HepG2 (cell line): Measurements from ENCODE around the gene INSR. TPM values are rescaled to one million over a fixed set of nuclear protein-coding genes. Genes with fewer than 3 reads are reported as not detected.
A peak's percentile ranks its signal among the peaks of the same experiment; 100 is the strongest.

ENCODE experiments used
- ATAC-seq: fragments of 200-7000 bp; cut with Tn5 transposase; 3 replicates; pipeline ENCODE4 v1.9.1; 2020; ENCODE audit warnings: mild to moderate bottlenecking, moderate library complexity
- BruUV-seq: library from RNA; stranded (reverse); fragments of 400-500 nt; replicated peaks from 2 replicates; lab custom pipeline; 2021; lab: Mats Ljungman, UMichigan
- CTCF ChIA-PET: fragments of 300-600 bp; formaldehyde crosslinking; extraction: SDS; loops from one replicate; lab custom pipeline; 2021; ENCODE audit warnings: low total read pairs, inconsistent platforms, low intra/inter-chr PET ratio; lab: Yijun Ruan, JAX
- POLR2A ChIA-PET: fragments of 350-600 bp; sonication (Branson Sonifier 250); formaldehyde crosslinking; loops from one replicate; lab custom pipeline; 2020; ENCODE audit warnings: antibody characterized with exemption, inconsistent platforms; lab: Yijun Ruan, JAX
- DNase-seq: peaks from one replicate; pipeline ENCODE4 v3.0.0-alpha.2; 2015; ENCODE audit warnings: low spot score
- FAIRE-seq: peaks from 3 replicates; lab custom pipeline; 2011; peaks lifted over from hg19 to GRCh38; lab: Jason Lieb, UNC
- H2AFZ ChIP-seq: one replicate; pipeline ENCODE4 v1.6.1; 2011; ENCODE audit warnings: low read length, inconsistent platforms
- H3K27ac ChIP-seq: fragments of 300-600 bp; 3 replicates; pipeline ENCODE4 v1.8.0; 2011; ENCODE audit warnings: mixed run types, mild to moderate bottlenecking, mixed read lengths, low read length, inconsistent platforms; ENCODE audit not compliant: insufficient read depth; ENCODE audit errors: extremely low read length
- H3K27me3 ChIP-seq, 2 experiments: fragments of 200-600 bp in 1 of 2; 2 replicates in 1 of 2; 3 replicates in 1 of 2; pipeline versions ENCODE4 v1.6.0 to v1.8.0; 2011; ENCODE audit warnings: low read length in 2 of 2, mild to moderate bottlenecking in 2 of 2, moderate library complexity in 2 of 2, inconsistent platforms in 1 of 2; ENCODE audit not compliant: insufficient read depth in 2 of 2, control insufficient read depth in 1 of 2
- H3K36me3 ChIP-seq, 2 experiments: fragments of 200-600 bp in 1 of 2; replicated peaks in 1 of 2; 2 replicates in 1 of 2; 3 replicates in 1 of 2; pipeline versions ENCODE4 v1.5.1 to v1.8.0; 2011; ENCODE audit warnings: low read length in 2 of 2, inconsistent platforms in 1 of 2; ENCODE audit not compliant: insufficient read depth in 2 of 2, control insufficient read depth in 1 of 2
- H3K4me1 ChIP-seq: 2 replicates; pipeline ENCODE4 v1.5.1; 2012; ENCODE audit warnings: low read length, inconsistent platforms; ENCODE audit not compliant: insufficient read depth
- H3K4me2 ChIP-seq: 2 replicates; pipeline ENCODE4 v1.6.0; 2011; ENCODE audit warnings: low read depth, low read length, inconsistent platforms
- H3K4me3 ChIP-seq, 3 experiments: fragments of 200-600 bp in 1 of 3; sonication (generic), shearing (Covaris generic) in 1 of 3; replicated peaks in 1 of 3; 2 replicates each; pipeline ENCODE4 v1.5.1; 2011 to 2016; ENCODE audit warnings: low read length in 3 of 3, inconsistent platforms in 2 of 3, low read depth in 2 of 3, mild to moderate bottlenecking in 2 of 3, control low read depth in 1 of 3, mixed read lengths in 1 of 3; ENCODE audit not compliant: insufficient read depth in 1 of 3
- H3K79me2 ChIP-seq: one replicate; pipeline ENCODE4 v1.6.1; 2011; ENCODE audit warnings: low read length, inconsistent platforms; ENCODE audit not compliant: insufficient read depth
- H3K9ac ChIP-seq: 2 replicates; pipeline ENCODE4 v1.6.0; 2011; ENCODE audit warnings: mild to moderate bottlenecking, low read depth, low read length, inconsistent platforms; ENCODE audit not compliant: insufficient read depth
- H3K9me3 ChIP-seq: 2 replicates; pipeline ENCODE4 v1.5.1; 2012; ENCODE audit warnings: mild to moderate bottlenecking, low read length
- H4K20me1 ChIP-seq: 2 replicates; pipeline ENCODE4 v1.6.0; 2011; ENCODE audit warnings: inconsistent platforms, mild to moderate bottlenecking, low read length, moderate library complexity; ENCODE audit not compliant: insufficient read depth
- AGO1 ChIP-seq: fragments of 200-400 bp; formaldehyde crosslinking; IDR thresholded peaks from 2 replicates; pipeline ENCODE4 v1.6.1; 2017; ENCODE audit warnings: mild to moderate bottlenecking, low read depth, low read length, moderate library complexity; ENCODE audit not compliant: poor library complexity, severe bottlenecking
- AKAP8 ChIP-seq: sonication (generic); formaldehyde crosslinking; IDR thresholded peaks from 2 replicates; pipeline ENCODE4 v1.5.1; 2020; ENCODE audit warnings: mild to moderate bottlenecking, missing genetic modification reagents
- HNRNPK ChIP-seq: fragments of 200-400 bp; formaldehyde crosslinking; IDR thresholded peaks from 2 replicates; pipeline ENCODE4 v1.6.1; 2018; ENCODE audit warnings: low read length, low read depth, moderate library complexity, mild to moderate bottlenecking; ENCODE audit not compliant: poor library complexity, severe bottlenecking
- ISL2 ChIP-seq: sonication (generic); formaldehyde crosslinking; IDR thresholded peaks from 2 replicates; pipeline ENCODE4 v1.5.0; 2020; ENCODE audit warnings: missing genetic modification reagents
- ZNF121 ChIP-seq: sonication (generic); formaldehyde crosslinking; IDR thresholded peaks from 2 replicates; pipeline ENCODE4 v1.5.0; 2020; ENCODE audit warnings: mild to moderate bottlenecking, missing genetic modification reagents
- ZNF205 ChIP-seq: IDR thresholded peaks from 2 replicates; pipeline ENCODE4 v1.6.1; 2018; ENCODE audit warnings: missing biosample characterization, missing genetic modification reagents
- ZNF770 ChIP-seq: sonication (generic); formaldehyde crosslinking; IDR thresholded peaks from 2 replicates; pipeline ENCODE4 v1.5.0; 2020; ENCODE audit warnings: mild to moderate bottlenecking, missing genetic modification reagents
- WGBS: methylation state at CpG from one replicate; pipeline ENCODE4 v1.1.6; 2017; ENCODE audit warnings: low lambda C conversion rate; 5-methylcytosine and 5-hydroxymethylcytosine counted together
- in situ Hi-C: cut with HindIII; loops from 2 replicates; pipeline ENCODE4 v1.10.0; 2017; ENCODE audit warnings: low pct_unique_long_range_greater_than_20kb; ENCODE audit not compliant: extremely low pct_ligation_motif_present
- intact Hi-C: fragments of 100-400 bp; cut with micrococcal nuclease; formaldehyde crosslinking; loops from one replicate; pipeline ENCODE4 v1.10.0; 2022; ENCODE audit not compliant: unreplicated experiment
- polyA plus RNA-seq, 8 experiments: library from polyadenylated mRNA; depleted of rRNA in 3 of 8; stranded (reverse) in 7 of 8; unstranded in 1 of 8; fragments of >200 nt; fragmentation: Illumina TruSeq in 4 of 8; extraction: Trizol in 4 of 8; gene quantifications; 2 replicates each; pipeline versions ENCODE4 v1.2.1 to v1.2.3, GENCODE V29; 2011 to 2016; ENCODE audit warnings: low read depth in 4 of 8, missing spikeins in 1 of 8, mixed read lengths in 1 of 8; ENCODE audit not compliant: insufficient read depth in 1 of 8
- total RNA-seq, 5 experiments: library from RNA; depleted of rRNA; stranded (reverse); fragments of >200 nt; fragmentation: Illumina TruSeq; extraction: Trizol; gene quantifications; 2 replicates each; pipeline ENCODE4 v1.2.3, GENCODE V29; 2016; ENCODE audit warnings: low read depth in 1 of 5

INSR gene
- total and polyA plus RNA-seq, 2 of the 13 experiments (the other 11 are each of a cell fraction or from before 2014, with no cell fraction given), result 24.2 to 29.8 TPM

- Histone ChIP-seq H3K79me2 (peaks cover 45% of the 10 kb centered on the region), H2AFZ (no peak overlapping the region), H3K36me3 (peaks cover 3 to 19% of the 10 kb centered on the region in 2 experiments; a peak in 4 of 5 replicates), H3K9me3 (no peaks in the 10 kb centered on the region), H4K20me1 (peaks cover 23% of the 10 kb centered on the region; the same call in 1 of the 2 replicates), H3K4me2 (no peak overlapping the region), H3K4me3 (no peak overlapping the region), H3K27ac (no peak overlapping the region), H3K27me3 (no peaks in the 10 kb centered on the region), H3K9ac (no peak overlapping the region), H3K4me1 (peaks cover 8% of the 10 kb centered on the region; the same call in 1 of the 2 replicates)
- POLR2A ChIA-PET, result interaction anchor here (0.6 to 1.9 kb wide), 2 partner anchors 35 to 104 kb away, joined by 4 read pairs; partner anchors contain the start of gene INSR
- no TSS peak for BruUV-seq
- CTCF ChIA-PET, result no interaction called here
- in situ Hi-C loops (no loop called here), intact Hi-C loops (no loop called here)
- DNase-seq, result no peak
- FAIRE-seq, result no peak
- WGBS, result 96% methylated on average over 6 of the region's 6 CpGs
- no peak for ATAC-seq
- TF ChIP-seq AGO1 (no peak), HNRNPK (peak; percentile 34)
Observed at GRCh38 chr19:7258840-7259395, 35.3 kb downstream of the INSR start.

GRCh38 chr19:7258041-7258839 lies 36.0 kb downstream of the INSR start:
- Histone ChIP-seq H3K4me3 (no peak overlapping the region), H2AFZ (no peak overlapping the region), H3K9me3 (no peaks in the 10 kb centered on the region), H3K79me2 (peaks cover 43% of the 10 kb centered on the region), H3K9ac (no peak overlapping the region), H3K4me2 (no peak overlapping the region), H3K27ac (no peak overlapping the region), H4K20me1 (peaks cover 28% of the 10 kb centered on the region; the same call in 1 of the 2 replicates), H3K27me3 (no peaks in the 10 kb centered on the region), H3K36me3 (peaks cover 3 to 19% of the 10 kb centered on the region in 2 experiments; a peak in 4 of 5 replicates), H3K4me1 (peaks cover 8% of the 10 kb centered on the region; the same call in 1 of the 2 replicates)
- 96% methylated on average over 10 of the region's 10 CpGs for WGBS
- TSS peak; percentile 50 for BruUV-seq
- POLR2A ChIA-PET, result interaction anchor here (0.6 to 1.9 kb wide), 3 partner anchors 36 to 103 kb away, joined by 4 to 5 read pairs (median 4); partner anchors contain the start of gene INSR
- CTCF ChIA-PET, result no interaction called here
- DNase-seq (no peak), FAIRE-seq (no peak), ATAC-seq (no peak)
- in situ Hi-C loops, result no loop called here
- TF ChIP-seq ZNF770 (CRISPR knock-in tag), result 0 out of 2 replicates have a peak, but pooled peaks have one; percentile 16
- no peak for TF ChIP-seq ISL2 (CRISPR knock-in tag)
- peak; percentile 95 for TF ChIP-seq ZNF205 (CRISPR knock-in tag)
- no peak for TF ChIP-seq AKAP8 (CRISPR knock-in tag)
- TF ChIP-seq ZNF121 (CRISPR knock-in tag), result peak; percentile 90
- intact Hi-C loops, result no loop called here
